Upper lobe of right lung (tissue), 1 donor: ENCODE results near the gene BCAN. TPM values are rescaled to one million over a fixed set of nuclear protein-coding genes. Genes with fewer than 3 reads are reported as not detected.

Experiments used
- ATAC-seq: fragments of 200-7000 bp; cut with Tn5 transposase; one replicate; pipeline ENCODE4 v1.9.1; 2020; ENCODE audit warnings: mild to moderate bottlenecking, moderate library complexity
- DNase-seq: peaks from one replicate; pipeline ENCODE4 v3.0.0-alpha.2; 2020
- H3K27ac ChIP-seq: fragments of 200-600 bp; one replicate; pipeline ENCODE4 v1.8.0; 2022
- H3K27me3 ChIP-seq: fragments of 200-600 bp; one replicate; pipeline ENCODE4 v1.8.0; 2022; ENCODE audit warnings: mild to moderate bottlenecking
- H3K36me3 ChIP-seq: fragments of 200-600 bp; one replicate; pipeline ENCODE4 v1.8.0; 2022
- H3K4me1 ChIP-seq: fragments of 200-600 bp; one replicate; pipeline ENCODE4 v1.8.0; 2022
- H3K4me3 ChIP-seq: fragments of 200-600 bp; one replicate; pipeline ENCODE4 v1.8.0; 2022; ENCODE audit warnings: mild to moderate bottlenecking
- H3K9me3 ChIP-seq: fragments of 200-600 bp; one replicate; pipeline ENCODE4 v1.8.0; 2022
- CTCF ChIP-seq: fragments of 200-600 bp; IDR thresholded peaks from one replicate; pipeline ENCODE4 v1.8.0; 2022; ENCODE audit warnings: antibody characterized with exemption
- intact Hi-C: fragments of 100-400 bp; cut with DNase I; formaldehyde crosslinking; loops from one replicate; pipeline ENCODE4 v1.11.0; 2022
- total RNA-seq: library from RNA; stranded (reverse); fragmentation: NEBNext Ultra II Directional; extraction: Animal tissue kit (Norgen Biotek cat#: 25700); gene quantifications from one replicate; pipeline ENCODE4 v1.2.1, GENCODE V29; 2021
- donor health status: DM: no; HTN: yes; CAD: no; lungs with severe emphysema.

The BCAN gene
- total RNA-seq, 1 donor from 2014 or later, result not detected

GRCh38 chr1:156690675-156691036, 48.7 kb downstream of the BCAN start:
- Histone ChIP-seq H3K4me3 (no peak overlapping the region), H3K27ac (no peak overlapping the region), H3K27me3 (peaks cover 50% of the 10 kb centered on the region), H3K4me1 (peaks cover 10% of the 10 kb centered on the region), H3K9me3 (no peaks in the 10 kb centered on the region), H3K36me3 (no peaks in the 10 kb centered on the region)
- intact Hi-C loops, result loop anchor here (5.0 kb wide), 1 partner anchor 37 kb away; the partner anchor contains the start of genes ISG20L2 and METTL25B
- DNase-seq, result no peak
- ATAC-seq, result no peak
- no peak for TF ChIP-seq CTCF

- Histone ChIP-seq H3K4me1 (peaks cover 10% of the 10 kb centered on the region), H3K27ac (no peak overlapping the region), H3K36me3 (no peaks in the 10 kb centered on the region), H3K27me3 (peaks cover 45% of the 10 kb centered on the region), H3K4me3 (no peak overlapping the region), H3K9me3 (no peaks in the 10 kb centered on the region)
- no peak for TF ChIP-seq CTCF
- DNase-seq, result no peak
- ATAC-seq, result no peak
- intact Hi-C loops, result loop anchor here (5.0 kb wide), 1 partner anchor 36 kb away; the partner anchor contains the start of genes ISG20L2 and METTL25B
Observed at GRCh38 chr1:156691191-156691590, 49.3 kb downstream of the BCAN start.

GRCh38 chr1:156691665-156692440, 49.9 kb downstream of the BCAN start:
- ATAC-seq (peak; percentile 54), DNase-seq (peak; percentile 75)
- no peak overlapping the region for H3K4me3 ChIP-seq
- no peaks in the 10 kb centered on the region for H3K9me3 ChIP-seq
- H3K27me3 ChIP-seq, result peaks cover 41% of the 10 kb centered on the region
- intact Hi-C loops, result loop anchor here (5.0 kb wide), 1 partner anchor 35 kb away; the partner anchor contains the start of genes ISG20L2 and METTL25B
- H3K27ac ChIP-seq, result no peak overlapping the region
- TF ChIP-seq CTCF, result no peak
- H3K36me3 ChIP-seq, result no peaks in the 10 kb centered on the region
- peaks cover 10% of the 10 kb centered on the region for H3K4me1 ChIP-seq

- no peak overlapping the region for H3K4me3 ChIP-seq
- no peak for TF ChIP-seq CTCF
- no peaks in the 10 kb centered on the region for H3K36me3 ChIP-seq
- ATAC-seq, result peak; percentile 10
- intact Hi-C loops, result loop anchor here (5.0 kb wide), 1 partner anchor 35 kb away; the partner anchor contains the start of genes ISG20L2 and METTL25B
- H3K9me3 ChIP-seq, result no peaks in the 10 kb centered on the region
- H3K27me3 ChIP-seq, result peaks cover 37% of the 10 kb centered on the region
- peaks cover 10% of the 10 kb centered on the region for H3K4me1 ChIP-seq
- no peak overlapping the region for H3K27ac ChIP-seq
- DNase-seq, result no peak
Observed at GRCh38 chr1:156692441-156692924, 50.6 kb downstream of the BCAN start.

GRCh38 chr1:156692925-156693847, 51.3 kb downstream of the BCAN start:
- intact Hi-C loops, result loop anchor here (5.0 kb wide), 1 partner anchor 34 kb away; the partner anchor contains the start of genes ISG20L2 and METTL25B
- ATAC-seq (peak; percentile 62), DNase-seq (no peak)
- H3K4me3 ChIP-seq, result no peak overlapping the region
- H3K36me3 ChIP-seq, result no peaks in the 10 kb centered on the region
- H3K4me1 ChIP-seq, result peaks cover 10% of the 10 kb centered on the region
- TF ChIP-seq CTCF, result no peak
- H3K9me3 ChIP-seq, result no peaks in the 10 kb centered on the region
- peaks cover 34% of the 10 kb centered on the region for H3K27me3 ChIP-seq
- H3K27ac ChIP-seq, result no peak overlapping the region
